Measurements from ENCODE around the gene RABGAP1.

The RABGAP1 gene

GRCh38 chr9:123121457-123121856, 180.6 kb downstream of the RABGAP1 start:
- Histone ChIP-seq H3K4me3 (no peak overlapping the region), H3K27ac (no peak overlapping the region)

- no peak overlapping the region for H3K4me3 ChIP-seq
- H3K27ac ChIP-seq: no peak overlapping the region
Observed at GRCh38 chr9:123127512-123128075, 186.8 kb downstream of the RABGAP1 start.

DNA sequence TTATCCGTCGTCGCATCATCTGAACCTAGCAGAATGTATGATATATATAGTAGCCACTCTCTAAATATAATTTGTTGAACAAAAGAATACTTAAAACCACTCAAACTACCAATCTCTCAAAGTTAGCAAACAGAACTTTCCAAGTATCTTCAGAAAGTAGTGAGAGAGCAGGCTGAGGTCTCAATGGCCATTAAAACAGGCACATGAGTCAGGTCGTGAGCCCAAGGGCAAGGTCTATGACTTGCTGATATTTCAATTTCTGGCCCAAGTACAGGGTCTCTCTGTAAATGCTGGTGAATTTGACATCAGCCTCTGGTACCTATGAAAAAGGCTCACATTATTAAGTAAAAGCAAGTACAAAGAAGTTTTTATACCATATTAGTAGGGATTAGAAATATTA, 187.8 kb downstream of the RABGAP1 start:
- Histone ChIP-seq H3K4me3 (no peak overlapping the region), H3K27ac (no peak overlapping the region)

DNA sequence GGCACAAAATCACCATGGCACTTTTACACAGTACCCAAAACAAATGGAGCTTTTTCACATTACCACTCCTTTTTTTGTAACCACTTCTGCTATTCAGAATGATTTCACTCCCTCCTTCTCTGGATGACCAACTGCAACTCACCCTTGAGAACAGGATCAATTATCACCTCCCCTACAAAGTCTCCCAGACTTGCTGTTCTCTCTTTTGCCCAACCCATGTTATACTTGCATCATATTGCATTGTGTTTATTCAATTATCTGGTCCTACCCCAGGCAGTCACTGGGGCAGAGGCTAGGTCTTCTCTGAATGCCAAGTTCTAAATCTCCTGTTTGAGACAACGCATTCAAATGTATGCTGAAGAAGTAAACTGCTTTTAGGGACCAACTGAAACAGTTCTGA, 188.6 kb downstream of the RABGAP1 start:
- Histone ChIP-seq H3K27ac (no peak overlapping the region), H3K4me3 (no peak overlapping the region)

GRCh38 chr9:123131258-123131657, 190.4 kb downstream of the RABGAP1 start:
- Histone ChIP-seq H3K4me3 (no peak overlapping the region), H3K27ac (no peak overlapping the region)

GRCh38 chr9:123131993-123132392, 191.2 kb downstream of the RABGAP1 start:
- H3K27ac ChIP-seq: no peak overlapping the region
- H3K4me3 ChIP-seq: no peak overlapping the region

DNA sequence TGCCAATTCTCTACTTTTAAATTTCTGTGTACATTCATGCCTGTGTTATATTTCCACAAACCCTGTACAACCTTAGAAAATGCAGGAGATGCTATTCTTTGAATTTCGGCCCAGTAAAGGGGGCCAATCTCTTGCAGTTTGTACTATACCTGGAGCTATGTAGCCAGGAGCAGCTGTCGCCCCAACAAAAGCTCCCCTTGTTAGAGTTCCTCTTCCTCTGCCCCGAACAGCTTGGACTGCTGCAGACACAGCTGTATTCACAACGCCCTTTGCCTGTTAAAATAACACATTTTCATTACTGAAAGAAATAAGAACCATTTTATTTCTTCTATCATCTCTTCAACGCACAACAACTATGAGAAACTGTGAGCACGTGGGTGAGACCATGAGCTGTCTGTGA, 191.9 kb downstream of the RABGAP1 start:
- H3K27ac ChIP-seq: no peak overlapping the region
- no peak overlapping the region for H3K4me3 ChIP-seq

DNA sequence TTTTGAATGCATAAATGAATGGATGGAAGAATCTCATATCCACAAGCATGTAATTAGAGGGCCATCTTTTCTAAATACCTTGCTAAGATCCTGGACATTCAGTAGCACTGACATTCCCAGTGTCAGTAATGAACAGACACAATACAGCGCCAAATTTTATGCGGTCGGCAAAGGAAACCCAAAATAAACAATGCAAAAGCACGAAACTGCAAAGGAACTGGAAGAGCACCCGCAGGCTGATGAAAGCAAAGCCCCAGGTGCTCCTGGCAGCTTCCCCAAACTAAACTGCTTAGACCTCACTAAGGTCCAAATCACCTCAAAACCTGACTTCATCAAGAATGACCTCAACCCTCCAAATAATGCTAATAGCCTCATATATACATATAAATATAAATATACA, 194.6 kb downstream of the RABGAP1 start:
- no peak overlapping the region for H3K27ac ChIP-seq
- H3K4me3 ChIP-seq: no peak overlapping the region

DNA sequence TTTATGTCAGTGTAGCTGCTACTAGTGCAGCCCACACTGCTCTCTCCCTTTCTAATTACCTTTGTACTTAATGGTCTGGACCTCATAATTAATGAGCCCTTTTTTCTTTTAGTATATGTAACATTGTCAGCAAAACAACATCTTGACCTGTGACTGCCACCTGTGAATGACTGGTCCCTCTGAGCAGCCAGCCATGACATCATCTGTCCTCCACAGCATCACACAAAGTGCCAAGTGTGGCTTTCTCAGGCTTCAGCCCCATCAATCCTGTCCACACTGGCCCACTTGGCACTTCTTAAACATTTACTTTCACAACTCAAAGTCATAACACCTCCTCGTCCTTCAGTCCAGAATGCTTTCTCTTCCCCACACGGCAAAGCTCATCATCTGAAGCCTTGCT, 197.3 kb downstream of the RABGAP1 start:
- Histone ChIP-seq H3K27ac (no peak overlapping the region), H3K4me3 (no peak overlapping the region)

DNA sequence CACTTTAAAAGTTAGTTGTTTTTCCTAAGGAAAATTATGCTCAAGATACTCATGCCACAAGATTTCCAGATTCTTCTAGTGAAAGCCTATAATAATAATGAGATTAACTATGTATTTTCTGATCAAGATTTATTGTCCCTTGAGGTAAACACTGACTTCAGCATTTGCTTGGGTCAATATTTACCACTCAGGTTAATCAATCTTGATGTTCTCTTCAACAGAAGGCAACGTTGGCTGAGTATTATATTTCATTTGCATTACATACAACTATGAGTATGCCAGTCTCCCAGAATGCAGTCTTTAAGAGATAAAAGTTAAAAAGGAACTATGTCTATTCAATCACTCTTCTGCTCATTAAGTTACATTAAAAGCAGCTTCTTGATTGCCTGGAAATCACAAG, 208.2 kb downstream of the RABGAP1 start:
- Histone ChIP-seq H3K27ac (no peak overlapping the region), H3K4me3 (no peak overlapping the region)

DNA sequence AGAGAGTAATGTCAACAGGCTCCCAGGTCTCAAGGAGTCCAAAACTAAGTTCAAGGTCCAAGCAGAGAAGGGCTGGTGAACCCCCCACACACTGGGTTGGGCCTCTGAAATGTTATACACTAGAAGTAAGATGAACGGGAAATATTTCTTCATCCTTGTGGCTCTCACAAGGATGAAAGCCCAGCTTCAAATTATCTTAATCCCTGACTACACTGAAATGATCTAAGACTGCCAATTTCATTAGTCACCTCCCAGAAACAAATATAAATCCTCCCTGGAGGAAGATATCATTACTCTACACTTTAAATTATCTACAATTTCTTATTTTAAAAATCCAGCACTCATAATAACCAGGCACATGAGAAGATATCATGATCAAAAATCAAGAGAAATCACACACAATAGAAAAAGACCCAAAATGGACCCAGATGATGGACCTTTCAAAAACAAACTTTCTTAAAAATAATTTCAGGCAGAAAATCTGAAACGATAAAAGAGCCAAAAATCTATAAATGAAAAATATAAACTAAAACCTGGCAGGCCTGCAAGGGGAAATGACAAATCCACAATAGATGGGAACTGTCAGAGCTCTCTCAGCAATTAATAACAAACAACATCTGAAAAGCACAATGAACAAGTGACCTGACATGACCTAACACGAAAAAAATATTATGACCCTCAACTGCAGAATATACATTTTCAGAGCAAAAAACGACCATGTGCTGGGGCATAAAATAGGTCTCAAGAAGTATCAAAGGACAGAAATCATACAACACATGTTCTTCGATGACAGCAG, 210.1 kb downstream of the RABGAP1 start:
- H3K27ac ChIP-seq: no peak overlapping the region
- no peak overlapping the region for H3K4me3 ChIP-seq

Data from skin epidermis (tissue), 12 donors.